IPS-20b (cell line): ENCODE results near the gene CARMIL1.

ENCODE experiments used
- H3K27ac ChIP-seq: one replicate; pipeline ENCODE4 v1.5.1; 2013; ENCODE audit warnings: low read length
- H3K27me3 ChIP-seq: 2 replicates; pipeline ENCODE4 v1.6.1; 2013; ENCODE audit warnings: mild to moderate bottlenecking, low read length, inconsistent platforms; ENCODE audit not compliant: insufficient read depth
- H3K36me3 ChIP-seq: 2 replicates; pipeline ENCODE4 v1.6.1; 2013; ENCODE audit warnings: low read depth, mild to moderate bottlenecking, inconsistent platforms, low read length, moderate library complexity; ENCODE audit not compliant: insufficient read depth
- H3K4me1 ChIP-seq: 2 replicates; pipeline ENCODE4 v1.6.1; 2013; ENCODE audit warnings: mild to moderate bottlenecking, control low read depth, inconsistent platforms, low read length, moderate library complexity; ENCODE audit not compliant: insufficient read depth
- H3K4me3 ChIP-seq: 2 replicates; pipeline ENCODE4 v1.5.1; 2013; ENCODE audit warnings: mild to moderate bottlenecking, low read length, inconsistent platforms
- H3K9ac ChIP-seq: 2 replicates; pipeline ENCODE4 v1.6.1; 2013; ENCODE audit warnings: low read depth, mild to moderate bottlenecking, inconsistent platforms, low read length, moderate library complexity
- H3K9me3 ChIP-seq: 2 replicates; pipeline ENCODE4 v1.6.1; 2013; ENCODE audit warnings: mild to moderate bottlenecking, low read depth, low read length, inconsistent platforms; ENCODE audit not compliant: insufficient read depth

The CARMIL1 gene

DNA sequence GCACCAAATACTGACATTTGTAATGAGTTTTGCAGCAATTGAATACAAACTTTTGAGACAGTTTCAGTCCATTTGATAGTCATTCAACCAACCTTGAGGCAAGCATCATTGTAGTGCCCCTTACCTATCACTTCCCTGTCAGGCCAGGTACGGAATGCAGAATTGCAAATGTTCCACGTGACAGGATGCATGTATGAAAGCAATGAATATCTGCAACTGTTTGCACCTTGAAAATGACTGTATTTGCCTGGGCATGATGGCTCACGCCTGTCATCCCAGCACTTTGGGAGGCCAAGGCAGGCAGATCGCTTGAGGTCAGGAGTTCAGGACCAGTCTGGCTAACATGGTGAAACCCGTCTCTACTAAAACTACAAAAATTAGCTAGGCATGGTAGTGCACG is 226.8 kb downstream of the CARMIL1 start:
- no peaks in the 10 kb centered on the region for H3K27me3 ChIP-seq
- H3K27ac ChIP-seq = no peak overlapping the region
- no peaks in the 10 kb centered on the region for H3K36me3 ChIP-seq
- no peaks in the 10 kb centered on the region for H3K9me3 ChIP-seq
- no peak overlapping the region for H3K4me3 ChIP-seq
- H3K9ac ChIP-seq = no peak overlapping the region
- H3K4me1 ChIP-seq = no peaks in the 10 kb centered on the region

GRCh38 chr6:25508051-25508450 is 228.9 kb downstream of the CARMIL1 start:
- H3K27ac ChIP-seq = no peak overlapping the region
- no peaks in the 10 kb centered on the region for H3K27me3 ChIP-seq
- H3K9me3 ChIP-seq = no peaks in the 10 kb centered on the region
- no peaks in the 10 kb centered on the region for H3K4me1 ChIP-seq
- H3K9ac ChIP-seq = no peak overlapping the region
- H3K36me3 ChIP-seq = no peaks in the 10 kb centered on the region
- no peak overlapping the region for H3K4me3 ChIP-seq

DNA sequence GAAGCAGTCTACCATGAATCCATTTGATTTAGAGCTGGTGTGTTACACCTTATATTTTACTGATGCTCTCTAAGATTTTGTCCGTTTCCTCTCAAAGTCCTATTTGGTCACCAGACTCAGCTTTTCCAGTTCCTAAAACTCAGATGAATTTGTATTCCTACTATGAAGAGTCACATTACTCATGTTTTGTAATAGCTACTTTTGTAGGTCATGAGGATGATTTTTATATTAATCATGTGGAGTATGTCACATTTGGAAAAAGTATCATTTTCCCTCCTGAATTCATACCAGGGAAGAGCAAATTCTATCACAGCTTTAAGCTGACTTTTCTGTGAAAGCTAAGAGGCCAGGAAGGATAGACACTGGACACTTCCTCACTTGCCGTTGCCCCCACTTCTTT is 232.2 kb downstream of the CARMIL1 start:
- peaks cover 4% of the 10 kb centered on the region for H3K36me3 ChIP-seq
- H3K9me3 ChIP-seq = no peaks in the 10 kb centered on the region
- no peaks in the 10 kb centered on the region for H3K27me3 ChIP-seq
- H3K4me3 ChIP-seq = no peak overlapping the region
- no peak overlapping the region for H3K27ac ChIP-seq
- H3K4me1 ChIP-seq = no peaks in the 10 kb centered on the region
- H3K9ac ChIP-seq = no peak overlapping the region

DNA sequence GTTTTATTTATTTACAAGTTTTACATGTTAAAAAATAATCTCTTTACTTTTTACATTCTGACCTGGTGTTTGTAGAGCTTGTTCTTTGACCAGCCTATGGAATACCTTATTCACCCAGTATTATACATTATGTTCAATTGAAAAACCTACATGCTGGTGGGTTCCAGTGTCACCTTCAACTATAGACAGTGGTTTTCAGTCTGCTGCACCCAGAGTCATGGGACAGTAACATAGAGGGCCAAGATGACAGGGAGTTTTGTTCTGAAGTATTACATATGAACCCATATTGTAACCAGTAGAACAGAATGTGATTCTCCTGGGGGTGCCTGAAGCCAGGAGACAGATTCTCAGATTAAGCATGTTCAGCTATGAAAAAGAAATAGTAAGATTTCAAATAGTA is 233.4 kb downstream of the CARMIL1 start:
- Histone ChIP-seq H3K9me3 (no peaks in the 10 kb centered on the region), H3K4me1 (no peaks in the 10 kb centered on the region), H3K27ac (no peak overlapping the region), H3K27me3 (no peaks in the 10 kb centered on the region), H3K36me3 (peaks cover 16% of the 10 kb centered on the region), H3K9ac (no peak overlapping the region), H3K4me3 (no peak overlapping the region)

DNA sequence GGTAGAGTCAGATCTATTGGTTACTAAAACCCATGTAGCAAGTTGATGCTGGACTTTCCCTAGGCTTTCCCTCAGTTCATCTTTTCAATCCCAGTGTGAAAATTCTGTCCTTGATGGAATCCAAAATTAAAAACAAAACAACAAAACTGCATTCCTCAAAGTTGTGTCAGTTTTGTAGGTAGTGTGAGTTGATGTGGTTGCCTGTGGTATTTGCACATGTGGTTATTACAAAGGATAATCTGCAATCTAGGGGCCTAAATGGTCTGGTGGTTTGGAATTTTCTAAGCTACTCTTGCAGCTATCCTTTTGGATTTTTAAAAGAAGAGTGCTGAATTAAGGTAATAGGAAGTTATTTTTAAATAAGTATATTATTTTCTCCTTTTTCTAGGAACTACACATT is 240.7 kb downstream of the CARMIL1 start:
- no peaks in the 10 kb centered on the region for H3K9me3 ChIP-seq
- H3K9ac ChIP-seq = no peak overlapping the region
- H3K4me1 ChIP-seq = no peaks in the 10 kb centered on the region
- no peaks in the 10 kb centered on the region for H3K27me3 ChIP-seq
- H3K4me3 ChIP-seq = no peak overlapping the region
- H3K36me3 ChIP-seq = peaks cover 54% of the 10 kb centered on the region
- no peak overlapping the region for H3K27ac ChIP-seq

GRCh38 chr6:25524542-25524941 is 245.4 kb downstream of the CARMIL1 start:
- H3K4me1 ChIP-seq = no peaks in the 10 kb centered on the region
- H3K9ac ChIP-seq = no peak overlapping the region
- no peak overlapping the region for H3K4me3 ChIP-seq
- H3K9me3 ChIP-seq = no peaks in the 10 kb centered on the region
- peaks cover 33% of the 10 kb centered on the region for H3K36me3 ChIP-seq
- no peak overlapping the region for H3K27ac ChIP-seq
- no peaks in the 10 kb centered on the region for H3K27me3 ChIP-seq

DNA sequence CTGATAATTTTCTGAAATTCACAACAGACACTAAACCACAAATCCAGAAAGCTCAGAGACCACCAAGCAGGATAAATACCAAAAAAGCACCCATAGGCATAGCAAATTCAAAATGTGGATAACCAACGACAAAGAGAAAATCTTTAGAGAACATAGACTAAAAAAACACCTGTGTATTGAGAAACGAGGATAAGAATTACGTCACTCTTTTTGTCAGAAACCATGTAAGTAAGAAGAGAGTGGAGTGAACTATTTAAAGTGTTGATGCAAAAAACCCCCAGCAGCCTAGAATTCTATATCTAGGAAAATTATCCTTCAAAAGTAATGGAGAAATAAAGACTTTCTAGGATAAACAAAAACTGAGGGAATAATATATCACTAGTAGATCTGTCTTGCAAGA is 245.9 kb downstream of the CARMIL1 start:
- Histone ChIP-seq H3K9me3 (no peaks in the 10 kb centered on the region), H3K36me3 (peaks cover 33% of the 10 kb centered on the region), H3K4me3 (no peak overlapping the region), H3K4me1 (no peaks in the 10 kb centered on the region), H3K27me3 (no peaks in the 10 kb centered on the region), H3K27ac (no peak overlapping the region), H3K9ac (no peak overlapping the region)

GRCh38 chr6:25534942-25535631 is 255.9 kb downstream of the CARMIL1 start:
- Histone ChIP-seq H3K9me3 (no peaks in the 10 kb centered on the region), H3K36me3 (peaks cover 18% of the 10 kb centered on the region), H3K4me3 (no peak overlapping the region), H3K9ac (no peak overlapping the region), H3K27ac (no peak overlapping the region), H3K4me1 (no peaks in the 10 kb centered on the region), H3K27me3 (no peaks in the 10 kb centered on the region)

- Histone ChIP-seq H3K36me3 (peaks cover 24% of the 10 kb centered on the region), H3K4me1 (no peaks in the 10 kb centered on the region), H3K27me3 (no peaks in the 10 kb centered on the region), H3K9me3 (no peaks in the 10 kb centered on the region), H3K9ac (no peak overlapping the region), H3K4me3 (no peak overlapping the region), H3K27ac (no peak overlapping the region)
Measured at GRCh38 chr6:25535632-25536225, 256.6 kb downstream of the CARMIL1 start.

DNA sequence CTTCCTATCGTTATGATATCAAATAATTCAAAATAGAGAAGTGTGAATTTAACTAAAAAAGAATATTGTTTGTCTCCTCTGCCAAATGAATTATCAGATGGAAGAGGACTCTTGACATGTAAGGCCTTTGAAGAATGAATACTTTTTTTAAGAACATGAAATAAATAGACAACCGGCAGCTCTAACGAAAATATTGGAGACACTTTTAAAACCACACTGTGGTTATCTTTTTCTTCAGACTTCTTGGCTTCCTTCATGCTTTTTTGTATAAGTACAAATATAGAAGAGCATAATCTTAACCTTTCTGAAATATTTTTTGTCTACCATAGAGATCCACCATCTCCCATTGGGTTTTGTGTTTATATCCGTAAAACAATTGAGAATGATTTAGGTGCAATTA is 257.6 kb downstream of the CARMIL1 start:
- Histone ChIP-seq H3K27ac (no peak overlapping the region), H3K4me3 (no peak overlapping the region), H3K27me3 (no peaks in the 10 kb centered on the region), H3K9ac (no peak overlapping the region), H3K9me3 (no peaks in the 10 kb centered on the region), H3K36me3 (peaks cover 29% of the 10 kb centered on the region), H3K4me1 (no peaks in the 10 kb centered on the region)

DNA sequence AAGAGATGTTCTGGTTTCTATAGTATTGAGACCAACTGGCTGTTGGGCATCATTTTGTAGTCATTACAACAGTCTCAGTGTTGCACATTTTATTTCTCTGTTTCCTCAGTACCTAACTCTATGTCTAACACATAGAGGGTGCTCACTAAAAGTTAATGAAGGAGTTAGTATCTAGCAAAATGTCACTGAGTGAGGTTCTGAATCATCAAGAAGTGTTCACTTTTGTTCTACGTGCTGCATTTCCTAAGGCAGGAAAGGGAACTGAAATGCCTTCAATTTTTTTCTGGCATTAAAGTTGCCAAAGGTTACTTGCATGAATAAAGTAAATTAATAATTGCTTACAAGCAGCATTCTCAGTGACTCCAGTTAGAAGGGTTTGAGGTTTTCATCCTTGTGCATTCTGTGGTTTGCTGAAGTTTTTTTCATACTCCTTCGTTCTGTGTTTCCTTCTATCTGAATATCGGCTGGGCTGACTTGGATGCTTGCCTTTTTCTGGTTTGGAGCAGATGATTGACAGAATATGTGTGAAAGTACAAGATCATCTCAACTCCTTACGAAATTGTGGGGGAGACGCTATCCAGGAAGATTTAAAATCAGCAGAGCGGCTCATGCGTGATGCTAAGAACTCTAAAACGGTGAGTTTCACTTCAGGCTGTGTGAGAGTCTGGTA is 258.3 kb downstream of the CARMIL1 start:
- H3K27ac ChIP-seq = no peak overlapping the region
- no peak overlapping the region for H3K9ac ChIP-seq
- H3K36me3 ChIP-seq = peaks cover 29% of the 10 kb centered on the region
- no peaks in the 10 kb centered on the region for H3K27me3 ChIP-seq
- no peaks in the 10 kb centered on the region for H3K4me1 ChIP-seq
- no peaks in the 10 kb centered on the region for H3K9me3 ChIP-seq
- no peak overlapping the region for H3K4me3 ChIP-seq

GRCh38 chr6:25541228-25541627 is 262.1 kb downstream of the CARMIL1 start:
- no peaks in the 10 kb centered on the region for H3K9me3 ChIP-seq
- H3K27me3 ChIP-seq = no peaks in the 10 kb centered on the region
- H3K36me3 ChIP-seq = peaks cover 24% of the 10 kb centered on the region
- H3K4me1 ChIP-seq = no peaks in the 10 kb centered on the region
- no peak overlapping the region for H3K9ac ChIP-seq
- H3K4me3 ChIP-seq = no peak overlapping the region
- no peak overlapping the region for H3K27ac ChIP-seq
